ENCODE data around the gene KCNMB2. TPM values are rescaled to one million over a fixed set of nuclear protein-coding genes. Genes with fewer than 3 reads are reported as not detected.

The KCNMB2 gene
- polyA plus RNA-seq, 1 of the 3 experiments (the other 2 are of a cell fraction): not detected

DNA sequence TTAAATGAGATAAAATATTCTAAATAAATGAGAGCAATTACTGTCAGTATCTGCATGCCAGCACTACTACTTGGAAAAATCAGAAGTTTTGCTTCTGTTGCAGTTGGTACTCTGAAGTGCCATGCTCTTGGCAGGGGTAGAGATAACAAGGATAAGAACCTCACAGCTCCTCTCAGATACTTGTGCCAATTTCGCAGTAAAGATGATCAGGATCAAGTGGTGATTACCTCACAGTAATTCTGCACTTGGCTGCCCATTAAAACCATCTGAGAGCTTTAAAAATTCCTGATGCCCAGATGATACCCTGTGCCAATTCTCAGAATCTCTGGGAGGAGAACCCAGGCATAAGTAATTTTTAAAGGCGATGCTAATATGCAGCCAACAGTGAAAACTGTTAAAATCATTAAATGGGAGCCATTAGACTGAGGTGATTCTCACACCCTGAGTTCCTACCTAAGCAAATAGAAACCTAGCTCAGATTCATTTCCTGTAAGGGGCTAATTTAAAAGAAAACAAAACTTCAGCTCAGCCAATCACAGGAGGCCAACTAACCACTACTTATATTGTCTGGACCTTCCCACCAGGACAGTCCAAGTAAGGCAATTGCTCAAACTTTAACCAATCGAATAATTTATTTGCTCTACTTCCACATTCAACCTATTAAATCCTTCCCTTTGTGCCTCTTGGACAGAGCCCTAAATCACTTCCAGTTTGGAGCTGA lies 171.2 kb downstream of the KCNMB2 start:
- no peak for TF ChIP-seq FOXJ3 (CRISPR knock-in tag; IDR thresholded peaks at IDR 0.05)
- TF ChIP-seq TCF12 (IDR thresholded peaks at IDR 0.05): no peak
- no peak for TF ChIP-seq GABPA (IDR thresholded peaks at IDR 0.05; ENCODE audit: low read depth)
- TF ChIP-seq, protein P1, sequence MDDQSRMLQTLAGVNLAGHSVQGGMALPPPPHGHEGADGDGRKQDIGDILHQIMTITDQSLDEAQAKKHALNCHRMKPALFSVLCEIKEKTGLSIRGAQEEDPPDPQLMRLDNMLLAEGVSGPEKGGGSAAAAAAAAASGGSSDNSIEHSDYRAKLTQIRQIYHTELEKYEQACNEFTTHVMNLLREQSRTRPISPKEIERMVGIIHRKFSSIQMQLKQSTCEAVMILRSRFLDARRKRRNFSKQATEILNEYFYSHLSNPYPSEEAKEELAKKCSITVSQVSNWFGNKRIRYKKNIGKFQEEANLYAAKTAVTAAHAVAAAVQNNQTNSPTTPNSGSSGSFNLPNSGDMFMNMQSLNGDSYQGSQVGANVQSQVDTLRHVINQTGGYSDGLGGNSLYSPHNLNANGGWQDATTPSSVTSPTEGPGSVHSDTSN (IDR thresholded peaks at IDR 0.05): no peak
- TF ChIP-seq, protein P2, sequence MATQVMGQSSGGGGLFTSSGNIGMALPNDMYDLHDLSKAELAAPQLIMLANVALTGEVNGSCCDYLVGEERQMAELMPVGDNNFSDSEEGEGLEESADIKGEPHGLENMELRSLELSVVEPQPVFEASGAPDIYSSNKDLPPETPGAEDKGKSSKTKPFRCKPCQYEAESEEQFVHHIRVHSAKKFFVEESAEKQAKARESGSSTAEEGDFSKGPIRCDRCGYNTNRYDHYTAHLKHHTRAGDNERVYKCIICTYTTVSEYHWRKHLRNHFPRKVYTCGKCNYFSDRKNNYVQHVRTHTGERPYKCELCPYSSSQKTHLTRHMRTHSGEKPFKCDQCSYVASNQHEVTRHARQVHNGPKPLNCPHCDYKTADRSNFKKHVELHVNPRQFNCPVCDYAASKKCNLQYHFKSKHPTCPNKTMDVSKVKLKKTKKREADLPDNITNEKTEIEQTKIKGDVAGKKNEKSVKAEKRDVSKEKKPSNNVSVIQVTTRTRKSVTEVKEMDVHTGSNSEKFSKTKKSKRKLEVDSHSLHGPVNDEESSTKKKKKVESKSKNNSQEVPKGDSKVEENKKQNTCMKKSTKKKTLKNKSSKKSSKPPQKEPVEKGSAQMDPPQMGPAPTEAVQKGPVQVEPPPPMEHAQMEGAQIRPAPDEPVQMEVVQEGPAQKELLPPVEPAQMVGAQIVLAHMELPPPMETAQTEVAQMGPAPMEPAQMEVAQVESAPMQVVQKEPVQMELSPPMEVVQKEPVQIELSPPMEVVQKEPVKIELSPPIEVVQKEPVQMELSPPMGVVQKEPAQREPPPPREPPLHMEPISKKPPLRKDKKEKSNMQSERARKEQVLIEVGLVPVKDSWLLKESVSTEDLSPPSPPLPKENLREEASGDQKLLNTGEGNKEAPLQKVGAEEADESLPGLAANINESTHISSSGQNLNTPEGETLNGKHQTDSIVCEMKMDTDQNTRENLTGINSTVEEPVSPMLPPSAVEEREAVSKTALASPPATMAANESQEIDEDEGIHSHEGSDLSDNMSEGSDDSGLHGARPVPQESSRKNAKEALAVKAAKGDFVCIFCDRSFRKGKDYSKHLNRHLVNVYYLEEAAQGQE (IDR thresholded peaks at IDR 0.05; ENCODE audit: low read depth, low read length): no peak
- TF ChIP-seq FOSL2 (IDR thresholded peaks at IDR 0.05; ENCODE audit: borderline replicate concordance, low read depth): no peak
- no peak for TF ChIP-seq CHD2 (IDR thresholded peaks at IDR 0.05; ENCODE audit: low read length, partially characterized antibody)
- no peak for TF ChIP-seq FOXM1 (IDR thresholded peaks at IDR 0.05; ENCODE audit: low read depth)
- TF ChIP-seq, protein P3, sequence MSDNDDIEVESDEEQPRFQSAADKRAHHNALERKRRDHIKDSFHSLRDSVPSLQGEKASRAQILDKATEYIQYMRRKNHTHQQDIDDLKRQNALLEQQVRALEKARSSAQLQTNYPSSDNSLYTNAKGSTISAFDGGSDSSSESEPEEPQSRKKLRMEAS (IDR thresholded peaks at IDR 0.05; ENCODE audit: low read depth): no peak
- H2AFZ ChIP-seq (ENCODE audit: low read depth): no peak overlapping the region
- DNase-seq: no peak
- ChIA-PET POLR2A (no interaction called here), CTCF (interaction anchor here (0.6 kb wide), 1 partner anchor 42 kb away, joined by 3 read pairs; no protein-coding TSS in a partner anchor)
- H3K27me3 ChIP-seq (ENCODE audit: insufficient read depth): no peaks in the 10 kb centered on the region
- H3K4me2 ChIP-seq: no peak overlapping the region
- H3F3A ChIP-seq (replicated peaks; ENCODE audit: insufficient read depth): no peaks in the 10 kb centered on the region
- H3K36me3 ChIP-seq (replicated peaks in 1 of 2; ENCODE audit: control insufficient read depth in 1 of 2, insufficient read depth in 2 of 2, low read length in 1 of 2): no peaks in the 10 kb centered on the region
- H3K9me2 ChIP-seq: no peaks in the 10 kb centered on the region
- H3K9me3 ChIP-seq: no peaks in the 10 kb centered on the region
- WGBS (ENCODE audit: low lambda C conversion rate): 19% methylated on average over 3 of the region's 3 CpGs
- no peak overlapping the region for H3K4me3 ChIP-seq (ENCODE audit: low read depth in 2 of 2, low read length in 1 of 2)
- H4K20me1 ChIP-seq (ENCODE audit: insufficient read depth): no peaks in the 10 kb centered on the region
- H3K9ac ChIP-seq: no peak overlapping the region
- H3K4me1 ChIP-seq (ENCODE audit: control insufficient read depth in 1 of 2, insufficient read depth in 2 of 2, low read depth in 1 of 2, low read length in 1 of 2): no peaks in the 10 kb centered on the region
- no peak overlapping the region for H3K27ac ChIP-seq (ENCODE audit: low read depth in 2 of 2, low read length in 1 of 2)
- H3K79me2 ChIP-seq (ENCODE audit: insufficient read depth): no peaks in the 10 kb centered on the region

DNA sequence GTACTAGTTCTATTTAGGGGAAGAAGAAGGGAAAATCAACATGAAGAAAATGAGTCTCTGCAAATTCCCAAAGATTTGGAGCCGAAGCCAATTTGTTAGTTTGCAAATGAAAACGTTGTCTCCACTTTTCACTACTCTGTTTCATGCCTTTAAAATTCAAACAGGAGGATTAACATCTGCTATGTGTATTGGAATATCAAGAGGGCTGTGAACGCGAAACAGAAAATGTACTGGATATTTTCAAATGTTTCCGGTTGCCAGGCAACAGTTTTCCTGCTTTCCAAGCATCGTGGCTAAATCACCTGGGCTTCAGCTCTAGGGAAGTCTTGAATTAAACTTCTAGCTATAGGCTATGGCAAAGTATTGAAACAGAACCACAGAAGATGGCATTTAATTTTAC lies 172.8 kb downstream of the KCNMB2 start:
- Histone ChIP-seq H3F3A (replicated peaks; ENCODE audit: insufficient read depth) (no peaks in the 10 kb centered on the region), H3K9me3 (no peaks in the 10 kb centered on the region), H3K4me2 (no peak overlapping the region), H2AFZ (ENCODE audit: low read depth) (no peak overlapping the region), H3K79me2 (ENCODE audit: insufficient read depth) (no peaks in the 10 kb centered on the region), H3K9me2 (no peaks in the 10 kb centered on the region), H3K27me3 (ENCODE audit: insufficient read depth) (no peaks in the 10 kb centered on the region), H4K20me1 (ENCODE audit: insufficient read depth) (no peaks in the 10 kb centered on the region), H3K4me1 (ENCODE audit: control insufficient read depth in 1 of 2, insufficient read depth in 2 of 2, low read depth in 1 of 2, low read length in 1 of 2) (no peaks in the 10 kb centered on the region), H3K36me3 (replicated peaks in 1 of 2; ENCODE audit: control insufficient read depth in 1 of 2, insufficient read depth in 2 of 2, low read length in 1 of 2) (no peaks in the 10 kb centered on the region), H3K27ac (ENCODE audit: low read depth in 2 of 2, low read length in 1 of 2) (no peak overlapping the region), H3K4me3 (ENCODE audit: low read depth in 2 of 2, low read length in 1 of 2) (no peak overlapping the region), H3K9ac (no peak overlapping the region)
- POLR2A ChIA-PET: no interaction called here
- CTCF ChIA-PET: interaction anchor here (0.9 to 1.2 kb wide), 3 partner anchors 14 to 275 kb away, joined by 3 to 4 read pairs (median 3); no protein-coding TSS in a partner anchor
- DNase-seq: no peak
- 16% methylated on average over 6 of the region's 6 CpGs for WGBS (ENCODE audit: low lambda C conversion rate)
- TF ChIP-seq FOXJ3 (CRISPR knock-in tag; IDR thresholded peaks at IDR 0.05): no peak
- TF ChIP-seq, protein P4, sequence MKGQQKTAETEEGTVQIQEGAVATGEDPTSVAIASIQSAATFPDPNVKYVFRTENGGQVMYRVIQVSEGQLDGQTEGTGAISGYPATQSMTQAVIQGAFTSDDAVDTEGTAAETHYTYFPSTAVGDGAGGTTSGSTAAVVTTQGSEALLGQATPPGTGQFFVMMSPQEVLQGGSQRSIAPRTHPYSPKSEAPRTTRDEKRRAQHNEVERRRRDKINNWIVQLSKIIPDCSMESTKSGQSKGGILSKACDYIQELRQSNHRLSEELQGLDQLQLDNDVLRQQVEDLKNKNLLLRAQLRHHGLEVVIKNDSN (IDR thresholded peaks at IDR 0.05; ENCODE audit: borderline replicate concordance, low read depth): no peak
- TF ChIP-seq, protein P5, sequence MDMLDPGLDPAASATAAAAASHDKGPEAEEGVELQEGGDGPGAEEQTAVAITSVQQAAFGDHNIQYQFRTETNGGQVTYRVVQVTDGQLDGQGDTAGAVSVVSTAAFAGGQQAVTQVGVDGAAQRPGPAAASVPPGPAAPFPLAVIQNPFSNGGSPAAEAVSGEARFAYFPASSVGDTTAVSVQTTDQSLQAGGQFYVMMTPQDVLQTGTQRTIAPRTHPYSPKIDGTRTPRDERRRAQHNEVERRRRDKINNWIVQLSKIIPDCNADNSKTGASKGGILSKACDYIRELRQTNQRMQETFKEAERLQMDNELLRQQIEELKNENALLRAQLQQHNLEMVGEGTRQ (IDR thresholded peaks at IDR 0.05; ENCODE audit: borderline replicate concordance, low read depth, low read length): no peak
- TF ChIP-seq, protein P2 (IDR thresholded peaks at IDR 0.05; ENCODE audit: low read depth, low read length): no peak
- TF ChIP-seq SIN3A (IDR thresholded peaks at IDR 0.05; ENCODE audit: borderline replicate concordance, low read depth, low read length): no peak

Measured in SK-N-SH (cell line).